ENCODE data around the gene GDPD5.

GDPD5 gene

DNA sequence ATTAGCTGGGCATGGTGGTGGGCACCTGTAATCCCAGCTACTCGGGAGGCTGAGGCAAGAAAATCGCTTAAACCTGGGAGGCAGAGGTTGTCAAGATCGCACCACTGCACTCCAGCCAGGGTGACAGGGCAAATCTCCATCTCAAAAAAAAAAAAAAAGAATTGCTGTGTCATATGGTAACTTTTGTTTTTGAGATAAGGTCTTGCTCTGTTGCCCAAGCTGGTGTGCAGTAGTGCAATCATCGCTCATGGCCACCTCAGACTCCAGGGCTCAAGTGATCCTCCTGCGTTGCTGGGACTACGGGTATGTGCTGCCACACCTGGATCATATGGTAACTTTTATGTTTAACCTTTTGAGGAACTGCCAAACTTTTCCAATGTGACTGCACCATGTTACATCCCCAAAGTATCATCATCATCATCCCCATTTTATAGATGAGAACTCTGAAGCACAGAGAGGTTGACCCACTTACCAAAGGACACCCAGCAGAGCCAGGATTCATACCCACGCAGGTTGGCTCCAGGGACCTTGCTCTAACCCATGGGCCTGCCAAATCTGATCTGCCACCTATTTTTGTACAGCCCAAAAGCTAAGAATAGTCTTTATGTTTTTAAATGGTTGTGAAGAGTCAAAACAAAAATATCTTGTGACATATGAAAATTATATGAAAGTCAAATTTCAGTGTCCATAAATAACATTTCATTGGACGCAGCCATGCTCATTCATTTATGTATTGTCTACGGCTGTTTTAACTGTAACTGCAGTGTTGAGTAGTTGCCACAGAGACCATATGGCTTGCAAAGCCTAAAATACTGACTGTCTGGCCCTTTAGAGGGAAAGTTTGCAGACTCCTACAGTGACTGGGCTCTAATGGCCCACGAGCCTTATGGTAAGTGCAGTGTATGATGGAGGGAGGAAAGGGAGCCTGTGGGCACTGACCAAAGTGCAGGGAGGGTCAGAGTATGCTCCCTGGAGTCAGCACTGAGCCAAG, 45.3 kb downstream of the GDPD5 start:
- H3K27ac Mint-ChIP-seq = peak overlapping the region in 1 of 2 donors; percentile 3

GRCh38 chr11:75479597-75480145, 46.1 kb downstream of the GDPD5 start:
- H3K27me3 Mint-ChIP-seq = no peaks in the 10 kb centered on the region
- DNase-seq = no peak
- peaks cover 7% of the 10 kb centered on the region for H3K36me3 Mint-ChIP-seq (ENCODE audit: insufficient read depth)
- H3K4me3 Mint-ChIP-seq = no peak overlapping the region
- peaks cover 21 to 29% of the 10 kb centered on the region in 2 donors for H3K4me1 Mint-ChIP-seq (ENCODE audit: low read depth in 2 of 2)
- no peaks in the 10 kb centered on the region for H3K9me3 Mint-ChIP-seq
- ATAC-seq (replicated peaks) = no peak
- no peak overlapping the region for H3K27ac Mint-ChIP-seq

More for the DNA sequence above, 45.3 kb downstream of the GDPD5 start:
- peaks cover 16 to 21% of the 10 kb centered on the region in 2 donors for H3K4me1 Mint-ChIP-seq (ENCODE audit: low read depth in 2 of 2)
- no peaks in the 10 kb centered on the region for H3K27me3 Mint-ChIP-seq
- no peak for DNase-seq
- no peak for ATAC-seq (replicated peaks)
- H3K4me3 Mint-ChIP-seq = no peak overlapping the region
- no peaks in the 10 kb centered on the region for H3K9me3 Mint-ChIP-seq
- H3K36me3 Mint-ChIP-seq (ENCODE audit: insufficient read depth) = peaks cover 7% of the 10 kb centered on the region

GRCh38 chr11:75478783-75479596, 46.8 kb downstream of the GDPD5 start:
- no peaks in the 10 kb centered on the region for H3K9me3 Mint-ChIP-seq
- H3K4me3 Mint-ChIP-seq = no peak overlapping the region
- DNase-seq (no peak), ATAC-seq (replicated peaks) (no peak)
- H3K27me3 Mint-ChIP-seq = no peaks in the 10 kb centered on the region
- H3K27ac Mint-ChIP-seq = peak overlapping the region; percentile 71 to 94
- peaks cover 7% of the 10 kb centered on the region for H3K36me3 Mint-ChIP-seq (ENCODE audit: insufficient read depth)
- H3K4me1 Mint-ChIP-seq (ENCODE audit: low read depth in 2 of 2) = peaks cover 21 to 35% of the 10 kb centered on the region in 2 donors

GRCh38 chr11:75477614-75477935, 48.2 kb downstream of the GDPD5 start:
- no peaks in the 10 kb centered on the region for H3K27me3 Mint-ChIP-seq
- peak overlapping the region; percentile 71 to 94 for H3K27ac Mint-ChIP-seq
- H3K9me3 Mint-ChIP-seq = no peaks in the 10 kb centered on the region
- peaks cover 7% of the 10 kb centered on the region for H3K36me3 Mint-ChIP-seq (ENCODE audit: insufficient read depth)
- peaks cover 23 to 33% of the 10 kb centered on the region in 2 donors for H3K4me1 Mint-ChIP-seq (ENCODE audit: low read depth in 2 of 2)
- DNase-seq = no peak
- H3K4me3 Mint-ChIP-seq = no peak overlapping the region
- no peak for ATAC-seq (replicated peaks)

DNA sequence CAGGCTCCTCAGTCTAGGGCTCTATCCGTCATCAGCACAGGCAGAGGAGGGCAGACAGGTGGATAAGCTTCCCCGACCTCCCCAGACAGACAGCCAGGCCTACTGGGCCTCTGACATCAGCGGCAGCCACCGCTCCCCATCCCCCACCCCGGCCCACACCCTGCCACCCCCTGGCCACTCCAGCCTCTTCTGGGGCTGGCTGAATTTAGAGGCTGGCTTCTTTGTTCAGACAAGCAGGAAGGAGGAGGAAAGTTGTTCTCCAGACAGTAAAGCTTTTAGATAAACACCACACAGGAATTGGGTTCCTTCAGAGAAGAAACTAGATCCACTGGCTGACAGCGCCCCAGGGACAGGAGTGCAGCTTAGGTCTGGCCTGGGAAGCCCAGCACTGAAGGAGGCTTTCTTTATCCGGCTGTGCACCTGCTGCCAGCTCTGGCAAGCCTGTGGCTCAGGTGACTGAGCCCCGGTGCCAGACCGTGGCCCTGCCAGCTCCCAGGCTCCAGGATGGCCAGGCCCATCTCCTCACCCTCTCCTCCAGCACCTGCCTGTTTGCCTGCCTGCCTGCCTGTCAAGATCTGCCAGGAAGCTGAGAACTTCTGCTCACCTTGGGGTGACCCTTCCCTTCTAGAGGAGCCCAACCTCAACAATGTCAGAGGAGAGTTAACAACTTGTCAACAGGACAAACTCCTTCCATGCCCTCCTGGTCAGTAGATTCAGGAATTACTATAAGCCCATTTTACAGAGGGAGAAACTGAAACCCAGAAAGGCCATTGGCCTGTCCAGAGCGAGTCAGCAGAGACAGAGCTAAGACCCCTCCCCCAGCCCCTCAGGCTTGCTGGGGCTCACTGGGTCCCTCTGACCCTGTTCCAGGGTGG, 48.8 kb downstream of the GDPD5 start:
- H3K9me3 Mint-ChIP-seq = no peaks in the 10 kb centered on the region
- DNase-seq (no peak), ATAC-seq (replicated peaks) (no peak)
- peaks cover 5% of the 10 kb centered on the region for H3K36me3 Mint-ChIP-seq (ENCODE audit: insufficient read depth)
- peaks cover 20 to 29% of the 10 kb centered on the region in 2 donors for H3K4me1 Mint-ChIP-seq (ENCODE audit: low read depth in 2 of 2)
- peak overlapping the region; percentile 71 to 94 for H3K27ac Mint-ChIP-seq
- H3K4me3 Mint-ChIP-seq = no peak overlapping the region
- no peaks in the 10 kb centered on the region for H3K27me3 Mint-ChIP-seq

DNA sequence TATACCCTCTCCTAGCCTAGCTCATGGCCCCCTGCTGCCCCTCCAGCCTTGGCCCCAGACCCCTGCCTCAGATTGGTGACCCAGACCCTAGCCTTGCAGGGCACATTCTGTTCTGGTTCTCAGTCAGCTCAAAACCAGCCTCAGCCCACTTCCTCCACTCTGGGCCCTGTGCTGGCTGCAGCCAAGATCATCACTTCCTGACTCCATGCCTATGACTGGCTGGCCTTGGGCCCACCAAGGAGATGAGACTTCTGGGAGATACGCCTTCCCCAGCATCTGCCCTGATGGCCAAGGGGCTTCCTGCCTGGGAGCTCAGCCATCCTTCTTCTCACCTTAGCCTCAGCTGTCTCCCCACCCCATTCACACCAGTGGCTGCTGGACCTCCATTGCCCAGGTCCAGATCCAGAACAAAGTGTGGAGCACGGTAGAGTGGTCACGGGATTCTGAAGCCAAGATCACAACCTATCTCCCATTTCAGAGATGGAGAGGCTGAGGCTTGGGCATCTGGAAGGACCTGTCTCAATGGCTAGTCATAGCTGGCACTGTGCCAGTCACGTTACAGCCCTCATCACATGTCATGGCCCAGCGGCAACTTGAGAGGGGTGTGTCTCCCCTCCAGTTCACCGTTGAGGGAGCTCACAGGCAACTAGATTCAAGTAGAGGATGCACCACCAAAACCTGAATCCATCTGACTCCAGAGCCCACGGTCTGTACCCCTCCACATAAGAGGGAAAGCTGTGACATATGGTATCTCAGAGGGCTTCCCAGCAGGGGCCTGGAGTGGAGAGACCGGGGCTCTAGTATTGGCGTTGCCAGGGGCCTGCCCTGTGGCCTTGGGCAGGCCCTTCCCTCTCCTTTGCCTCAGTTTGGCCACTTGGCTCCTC, 49.7 kb downstream of the GDPD5 start:
- peaks cover 20 to 29% of the 10 kb centered on the region in 2 donors for H3K4me1 Mint-ChIP-seq (ENCODE audit: low read depth in 2 of 2)
- peak overlapping the region; percentile 71 to 94 for H3K27ac Mint-ChIP-seq
- H3K27me3 Mint-ChIP-seq = no peaks in the 10 kb centered on the region
- H3K9me3 Mint-ChIP-seq = no peaks in the 10 kb centered on the region
- DNase-seq (peak in 1 of 3 experiments; percentile 13), ATAC-seq (replicated peaks) (peak; percentile 81)
- peaks cover 5% of the 10 kb centered on the region for H3K36me3 Mint-ChIP-seq (ENCODE audit: insufficient read depth)
- H3K4me3 Mint-ChIP-seq = peak overlapping the region; percentile 46 to 63

DNA sequence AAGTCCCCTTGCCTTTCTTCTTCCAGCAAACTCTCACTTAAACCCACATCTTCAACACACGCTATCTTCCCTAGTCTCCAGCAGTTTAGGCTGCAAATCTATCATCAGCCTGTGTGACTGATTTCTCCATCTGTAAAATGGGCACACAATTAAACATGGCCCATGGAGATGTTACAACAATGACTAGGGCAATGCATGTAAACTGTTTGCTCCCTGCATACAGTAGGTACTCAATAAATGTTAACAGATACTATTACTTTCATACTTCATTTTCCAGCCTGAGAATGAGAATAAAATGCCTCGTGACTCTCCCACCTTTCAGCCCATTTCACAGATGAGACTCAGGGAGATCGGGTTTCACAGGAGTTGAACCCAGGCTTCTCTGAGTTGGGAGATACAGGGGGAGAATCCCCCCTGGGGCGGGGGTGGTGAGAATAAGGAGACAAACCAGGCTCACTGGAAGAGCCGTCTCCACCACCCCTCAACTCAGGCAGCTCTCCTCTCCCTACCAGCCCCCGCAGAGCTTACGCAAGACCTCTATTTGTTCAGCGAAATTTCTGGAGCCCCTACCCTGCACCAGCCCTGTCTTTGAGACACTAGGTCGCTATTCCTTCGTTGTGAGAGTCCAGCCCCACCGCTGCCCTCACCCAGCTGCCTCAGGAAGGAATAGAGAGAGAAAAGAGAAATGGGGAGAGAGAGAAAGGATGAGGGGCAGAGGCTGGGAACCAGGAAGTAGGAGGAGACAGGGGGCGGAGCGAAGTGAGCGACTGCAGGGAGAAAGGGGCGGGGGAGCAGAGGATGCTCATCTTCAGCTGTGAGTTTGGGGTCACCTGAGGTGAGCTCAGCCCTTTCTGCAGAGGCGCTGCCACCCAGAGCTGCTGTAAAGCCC, 50.6 kb downstream of the GDPD5 start:
- H3K4me3 Mint-ChIP-seq = peak overlapping the region; percentile 46 to 63
- no peaks in the 10 kb centered on the region for H3K27me3 Mint-ChIP-seq
- H3K4me1 Mint-ChIP-seq (ENCODE audit: low read depth in 2 of 2) = peaks cover 20 to 29% of the 10 kb centered on the region in 2 donors
- peak overlapping the region; percentile 71 to 94 for H3K27ac Mint-ChIP-seq
- peak; percentile 40 to 51 (median 47) for DNase-seq
- ATAC-seq (replicated peaks) = peak; percentile 79
- peaks cover 5% of the 10 kb centered on the region for H3K36me3 Mint-ChIP-seq (ENCODE audit: insufficient read depth)
- H3K9me3 Mint-ChIP-seq = no peaks in the 10 kb centered on the region

DNA sequence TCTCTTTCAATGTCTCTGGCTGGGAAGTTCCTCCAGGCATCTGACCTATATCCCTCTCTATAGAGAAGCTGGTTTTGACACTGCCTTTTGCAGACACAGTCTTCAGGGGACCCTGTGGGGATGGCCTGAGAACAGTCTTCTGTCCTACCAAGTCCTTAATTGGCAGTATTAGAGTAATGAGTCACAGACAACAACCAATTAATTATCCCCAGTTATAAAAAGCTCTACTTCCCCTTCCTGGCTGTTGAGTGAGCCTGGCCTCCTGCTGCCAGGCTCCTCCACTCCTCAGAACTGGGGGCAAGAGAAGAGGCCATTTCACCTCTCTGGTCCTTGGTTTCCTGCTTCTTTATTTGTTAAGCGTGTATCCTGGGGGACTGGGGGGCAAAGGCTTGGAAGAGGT, 51.5 kb downstream of the GDPD5 start:
- H3K4me3 Mint-ChIP-seq = no peak overlapping the region
- ATAC-seq (replicated peaks) (no peak), DNase-seq (no peak)
- peak overlapping the region in 1 of 2 donors; percentile 94 for H3K27ac Mint-ChIP-seq
- peaks cover 20 to 29% of the 10 kb centered on the region in 2 donors for H3K4me1 Mint-ChIP-seq (ENCODE audit: low read depth in 2 of 2)
- H3K9me3 Mint-ChIP-seq = no peaks in the 10 kb centered on the region
- peaks cover 5% of the 10 kb centered on the region for H3K36me3 Mint-ChIP-seq (ENCODE audit: insufficient read depth)
- no peaks in the 10 kb centered on the region for H3K27me3 Mint-ChIP-seq

- Mint-ChIP-seq H3K9me3 (no peaks in the 10 kb centered on the region), H3K27me3 (no peaks in the 10 kb centered on the region), H3K4me1 (ENCODE audit: low read depth in 2 of 2) (peaks cover 17 to 29% of the 10 kb centered on the region in 2 donors), H3K27ac (no peak overlapping the region), H3K4me3 (no peak overlapping the region), H3K36me3 (ENCODE audit: insufficient read depth) (peaks cover 5% of the 10 kb centered on the region)
- no peak for DNase-seq
- no peak for ATAC-seq (replicated peaks)
Observed at GRCh38 chr11:75473684-75474083, 52.1 kb downstream of the GDPD5 start.

DNA sequence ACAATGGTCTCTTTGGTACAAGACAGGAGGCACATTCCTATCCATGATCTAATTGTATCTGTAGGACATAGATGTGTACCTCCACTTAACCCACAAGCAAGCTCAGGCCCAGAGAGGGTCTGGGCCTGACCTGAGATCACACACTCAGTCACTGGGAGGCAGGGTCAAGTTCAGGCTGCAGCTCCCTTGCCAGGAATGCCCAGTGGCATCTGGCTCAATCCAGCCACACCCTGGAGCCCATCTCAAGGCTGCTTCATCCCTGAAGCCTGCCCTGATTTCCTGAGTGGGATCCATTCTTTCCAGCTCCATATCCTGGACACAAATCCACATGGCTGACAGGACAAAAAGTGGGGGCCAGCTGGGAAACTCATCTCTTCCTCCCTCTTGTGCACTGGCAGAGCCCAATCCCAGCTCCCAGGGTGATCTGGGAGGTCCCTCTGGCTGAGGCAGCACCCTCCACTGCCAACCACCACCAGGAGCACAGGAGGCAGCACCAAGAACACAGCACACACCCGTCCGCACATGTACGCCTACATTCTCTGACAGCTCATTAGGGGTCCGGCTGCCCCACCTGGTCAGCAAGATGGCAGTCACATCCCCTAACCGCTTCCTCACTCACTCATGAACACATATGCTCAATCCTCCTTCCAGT, 53.5 kb downstream of the GDPD5 start:
- H3K9me3 Mint-ChIP-seq = no peaks in the 10 kb centered on the region
- H3K27me3 Mint-ChIP-seq = no peaks in the 10 kb centered on the region
- peak overlapping the region in 1 of 2 donors; percentile 65 for H3K27ac Mint-ChIP-seq
- H3K4me1 Mint-ChIP-seq (ENCODE audit: low read depth in 2 of 2) = peaks cover 15 to 25% of the 10 kb centered on the region in 2 donors
- DNase-seq (no peak), ATAC-seq (replicated peaks) (no peak)
- no peak overlapping the region for H3K4me3 Mint-ChIP-seq
- H3K36me3 Mint-ChIP-seq (ENCODE audit: insufficient read depth) = no peaks in the 10 kb centered on the region
